Smooth muscle cell (in vitro differentiated cells): ENCODE data around the gene ADH7. TPM values are rescaled to one million over a fixed set of nuclear protein-coding genes. Genes with fewer than 3 reads are reported as not detected.

Experiments
- DNase-seq: peaks from one replicate; lab custom pipeline; 2025; ENCODE audit not compliant: unreplicated experiment; lab: John Stamatoyannopoulos, UW
- H2AFZ ChIP-seq: fragments of 200-600 bp; sonication (generic); 2 replicates; pipeline ENCODE4 v1.6.0; 2016; ENCODE audit warnings: antibody characterized with exemption, low read depth, mild to moderate bottlenecking
- H3F3A ChIP-seq: fragments of 200-600 bp; sonication (generic); 2 replicates; pipeline ENCODE4 v1.6.0; 2017; ENCODE audit warnings: antibody characterized with exemption, low read depth
- H3K27ac ChIP-seq: fragments of 200-600 bp; sonication (generic); 2 replicates; pipeline ENCODE4 v1.5.1; 2016; ENCODE audit warnings: low read depth, mild to moderate bottlenecking
- H3K27me3 ChIP-seq: fragments of 200-600 bp; sonication (generic); 2 replicates; pipeline ENCODE4 v1.6.1; 2016; ENCODE audit warnings: low read depth, mild to moderate bottlenecking
- H3K36me3 ChIP-seq: fragments of 200-600 bp; sonication (generic); 2 replicates; pipeline ENCODE4 v1.5.1; 2016; ENCODE audit warnings: low read depth
- H3K4me1 ChIP-seq: fragments of 200-600 bp; sonication (generic); 2 replicates; pipeline ENCODE4 v1.5.1; 2016; ENCODE audit warnings: low read depth
- H3K4me2 ChIP-seq: fragments of 200-600 bp; sonication (generic); 2 replicates; pipeline ENCODE4 v1.6.0; 2016; ENCODE audit warnings: mild to moderate bottlenecking
- H3K4me3 ChIP-seq: fragments of 200-600 bp; sonication (generic); 2 replicates; pipeline ENCODE4 v1.5.1; 2016; ENCODE audit warnings: mild to moderate bottlenecking
- H3K79me2 ChIP-seq: fragments of 200-600 bp; sonication (generic); 2 replicates; pipeline ENCODE4 v1.6.0; 2016; ENCODE audit warnings: low read depth, mild to moderate bottlenecking
- H3K9ac ChIP-seq: fragments of 200-600 bp; sonication (generic); 2 replicates; pipeline ENCODE4 v1.6.0; 2016; ENCODE audit warnings: low read depth
- H3K9me3 ChIP-seq: fragments of 200-600 bp; sonication (generic); replicated peaks from 2 replicates; pipeline ENCODE4 v1.5.1; 2016; ENCODE audit warnings: low read depth
- H4K20me1 ChIP-seq: fragments of 200-600 bp; sonication (generic); 2 replicates; pipeline ENCODE4 v1.6.0; 2016; ENCODE audit warnings: low read depth
- CTCF ChIP-seq: fragments of 200-600 bp; sonication (generic); IDR thresholded peaks from 2 replicates; pipeline ENCODE4 v1.5.1; 2017; ENCODE audit warnings: borderline replicate concordance, mild to moderate bottlenecking, antibody characterized with exemption; ENCODE audit not compliant: insufficient read depth, poor library complexity, severe bottlenecking
- WGBS: methylation state at CpG from one replicate; pipeline ENCODE4 v1.1.7; 2016; ENCODE audit warnings: low lambda C conversion rate; 5-methylcytosine and 5-hydroxymethylcytosine counted together
- polyA plus RNA-seq: library from polyadenylated mRNA; unstranded; fragments of >200 nt; fragmentation: Nextera tagmentation; extraction: Ambion mirVana; gene quantifications from 2 replicates; pipeline ENCODE4 v1.2.1, GENCODE V29; 2016
- total RNA-seq: library from RNA; depleted of rRNA; stranded (reverse); fragments of >200 nt; gene quantifications from 2 replicates; pipeline ENCODE4 v1.2.3, GENCODE V29; 2014

ADH7 gene
- not detected in 2 replicates for total RNA-seq
- polyA plus RNA-seq = not detected in 2 replicates

DNA sequence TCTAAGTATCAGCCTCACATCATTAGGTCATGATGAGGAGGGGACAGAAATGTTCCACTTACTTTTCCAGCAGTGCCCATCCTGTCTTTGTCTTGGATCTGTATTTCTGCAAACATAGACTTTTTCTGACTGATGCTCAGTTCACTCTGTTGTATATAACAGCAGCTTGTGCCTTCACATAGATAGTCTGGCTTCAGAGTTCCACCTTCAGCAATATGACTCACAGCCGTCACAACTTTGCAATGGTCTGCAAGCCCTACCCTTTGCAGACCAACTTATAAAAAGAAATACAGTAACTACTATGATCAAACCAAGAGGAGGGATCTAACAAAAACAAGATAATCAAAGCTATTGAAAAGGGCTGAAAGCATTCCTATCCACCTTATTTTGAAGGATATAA, at the start of gene ADH7:
TSS of gene ADH7 (minus strand) at position 189 of the 400 bp plus-strand sequence. CDS start at position 80, 109 bp downstream.
- Histone ChIP-seq H3K27me3 (no peaks in the 10 kb centered on the region), H3K4me1 (no peaks in the 10 kb centered on the region), H4K20me1 (no peaks in the 10 kb centered on the region), H3K36me3 (no peaks in the 10 kb centered on the region), H3K9me3 (no peaks in the 10 kb centered on the region), H3F3A (no peaks in the 10 kb centered on the region), H2AFZ (no peak within 1 kb of the TSS), H3K79me2 (no peaks in the 10 kb centered on the region), H3K4me3 (no peak within 1 kb of the TSS), H3K27ac (no peak within 1 kb of the TSS), H3K9ac (no peak within 1 kb of the TSS), H3K4me2 (no peak within 1 kb of the TSS)
- TF ChIP-seq CTCF = no peak
- DNase-seq = no peak
- 54% methylated on average over 1 of the region's 1 CpG for WGBS

DNA sequence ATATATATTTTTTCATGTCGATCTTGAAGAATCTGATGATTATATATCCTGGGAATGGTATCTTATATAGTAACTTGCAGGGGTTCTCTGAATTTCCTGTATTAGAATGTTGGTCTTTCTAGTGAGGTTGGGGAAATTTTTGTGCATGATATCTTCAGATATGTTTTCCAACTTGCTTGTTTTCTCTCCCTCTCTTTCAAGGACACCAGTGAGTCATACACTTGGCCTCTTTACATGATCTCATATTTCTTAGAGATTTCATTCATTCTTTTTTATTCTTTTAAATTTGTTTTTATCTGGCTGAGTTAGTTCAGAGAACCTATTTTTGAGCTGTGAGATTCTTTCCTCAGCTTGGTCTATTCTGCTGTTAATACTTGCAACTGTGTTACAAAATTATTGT, 48.5 kb upstream of the ADH7 start:
- 90% methylated on average over 1 of the region's 1 CpG for WGBS
- DNase-seq = no peak
- H3K27me3 ChIP-seq = no peaks in the 10 kb centered on the region
- no peak overlapping the region for H3K4me3 ChIP-seq
- no peak overlapping the region for H2AFZ ChIP-seq
- H3K9me3 ChIP-seq = no peaks in the 10 kb centered on the region
- no peaks in the 10 kb centered on the region for H3K79me2 ChIP-seq
- H3K9ac ChIP-seq = no peak overlapping the region
- no peak overlapping the region for H3K27ac ChIP-seq
- no peak for TF ChIP-seq CTCF
- H3K4me2 ChIP-seq = no peak overlapping the region
- no peaks in the 10 kb centered on the region for H3F3A ChIP-seq
- H3K4me1 ChIP-seq = no peaks in the 10 kb centered on the region
- H3K36me3 ChIP-seq = no peaks in the 10 kb centered on the region
- H4K20me1 ChIP-seq = no peaks in the 10 kb centered on the region

GRCh38 chr4:99473131-99473530, 38.0 kb upstream of the ADH7 start:
- Histone ChIP-seq H2AFZ (no peak overlapping the region), H3K9ac (no peak overlapping the region), H3K27ac (no peak overlapping the region), H3K36me3 (no peaks in the 10 kb centered on the region), H3K79me2 (no peaks in the 10 kb centered on the region), H3K27me3 (no peaks in the 10 kb centered on the region), H4K20me1 (no peaks in the 10 kb centered on the region), H3F3A (no peaks in the 10 kb centered on the region), H3K4me1 (no peaks in the 10 kb centered on the region), H3K4me2 (no peak overlapping the region), H3K9me3 (no peaks in the 10 kb centered on the region), H3K4me3 (no peak overlapping the region)
- WGBS = 85% methylated on average over 1 of the region's 1 CpG
- DNase-seq = no peak
- TF ChIP-seq CTCF = no peak

DNA sequence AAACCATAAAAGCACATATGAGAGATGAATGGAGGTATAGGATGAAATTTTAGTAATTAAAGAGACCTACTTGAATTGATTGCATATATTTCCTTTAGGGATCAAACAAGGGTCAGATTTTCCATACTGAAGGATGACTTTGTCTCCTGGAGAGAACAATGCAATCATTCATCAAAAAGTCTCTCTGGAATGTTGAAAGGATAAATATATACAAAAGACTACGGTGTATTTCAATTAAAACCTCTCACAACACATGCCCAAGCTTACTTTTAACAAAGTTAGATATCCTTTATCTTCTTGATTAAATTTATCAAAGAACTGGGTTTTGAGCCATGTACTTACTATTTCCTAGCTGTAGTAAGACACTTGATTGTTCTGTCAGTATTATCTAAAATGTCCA, 36.8 kb upstream of the ADH7 start:
- Histone ChIP-seq H3K79me2 (no peaks in the 10 kb centered on the region), H3K9me3 (no peaks in the 10 kb centered on the region), H4K20me1 (no peaks in the 10 kb centered on the region), H3F3A (no peaks in the 10 kb centered on the region), H3K4me1 (no peaks in the 10 kb centered on the region), H3K4me3 (no peak overlapping the region), H2AFZ (no peak overlapping the region), H3K27me3 (no peaks in the 10 kb centered on the region), H3K36me3 (no peaks in the 10 kb centered on the region), H3K4me2 (no peak overlapping the region), H3K27ac (no peak overlapping the region), H3K9ac (no peak overlapping the region)
- WGBS = 59% methylated on average over 1 of the region's 1 CpG
- no peak for TF ChIP-seq CTCF
- no peak for DNase-seq
